ENCODE measurements around the gene ZAP70.
"Not testable (repeated sequence)": the region's sequence is repeated elsewhere in the genome, so short reads cannot be mapped to it uniquely, and the experiment has no call there.

The ZAP70 gene

DNA sequence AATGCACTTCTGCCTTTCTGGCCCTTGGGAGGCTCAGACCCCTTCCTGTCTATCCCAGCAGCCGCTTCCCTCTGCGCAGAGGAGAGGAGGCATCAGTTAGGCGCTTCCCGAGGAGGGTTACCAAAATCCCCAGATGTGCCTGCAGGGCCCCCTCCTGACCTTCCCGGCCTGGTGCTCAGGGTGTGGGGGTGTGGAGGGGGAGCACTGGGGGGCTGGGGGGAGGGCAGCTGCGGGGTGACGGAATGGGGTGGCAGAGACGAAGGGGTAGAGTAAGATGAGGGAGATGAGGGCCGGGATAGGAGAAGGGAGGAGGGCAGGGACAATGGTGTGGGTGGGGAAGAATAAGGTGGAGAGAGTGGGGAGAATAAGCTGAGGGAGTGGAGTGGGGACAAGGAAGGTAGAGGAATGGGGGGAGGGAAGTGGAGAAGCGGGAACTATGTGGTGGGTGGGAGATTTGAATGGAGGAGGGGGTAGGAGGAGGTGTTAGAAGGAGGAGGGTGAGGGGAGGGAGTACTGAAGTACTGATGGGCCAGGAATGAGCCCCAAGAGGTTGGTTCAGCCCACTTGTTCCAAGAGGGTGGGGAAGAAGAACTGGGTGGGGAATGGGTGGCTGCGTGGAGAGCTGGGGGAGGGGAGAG is 6.5 kb upstream of the ZAP70 start:
- no peaks in the 10 kb centered on the region for H3K9me3 ChIP-seq (ENCODE audit: control insufficient read depth in 5 of 5, low read length in 5 of 5)
- H3K4me1 ChIP-seq (ENCODE audit: control insufficient read depth in 5 of 5, insufficient read depth in 5 of 5, low read length in 5 of 5): peaks cover 0 to 3% (median 0%) of the 10 kb centered on the region in 5 donors
- H3K27me3 ChIP-seq (ENCODE audit: control insufficient read depth in 5 of 5, insufficient read depth in 4 of 5, low read length in 5 of 5): peaks cover 2 to 11% (median 3%) of the 10 kb centered on the region in 5 donors
- no peak overlapping the region for H3K4me3 ChIP-seq (ENCODE audit: low read depth in 1 of 5, low read length in 5 of 5)
- no peak overlapping the region for H3K27ac ChIP-seq (ENCODE audit: low read depth, low read length)
- no peak overlapping the region for H3K9ac ChIP-seq (ENCODE audit: low read length in 5 of 5)
- no peaks in the 10 kb centered on the region for H3K36me3 ChIP-seq (ENCODE audit: control insufficient read depth in 5 of 5, insufficient read depth in 5 of 5, low read length in 5 of 5)

- no peak overlapping the region for H3K4me3 ChIP-seq (ENCODE audit: low read depth in 1 of 5, low read length in 5 of 5)
- H3K27me3 ChIP-seq (ENCODE audit: control insufficient read depth in 5 of 5, insufficient read depth in 4 of 5, low read length in 5 of 5): peaks cover 2 to 11% (median 3%) of the 10 kb centered on the region in 5 donors
- peaks cover 0 to 3% (median 0%) of the 10 kb centered on the region in 5 donors for H3K4me1 ChIP-seq (ENCODE audit: control insufficient read depth in 5 of 5, insufficient read depth in 5 of 5, low read length in 5 of 5)
- no peaks in the 10 kb centered on the region for H3K36me3 ChIP-seq (ENCODE audit: control insufficient read depth in 5 of 5, insufficient read depth in 5 of 5, low read length in 5 of 5)
- H3K9ac ChIP-seq (ENCODE audit: low read length in 5 of 5): no peak overlapping the region
- no peaks in the 10 kb centered on the region for H3K9me3 ChIP-seq (ENCODE audit: control insufficient read depth in 5 of 5, low read length in 5 of 5)
- H3K27ac ChIP-seq (ENCODE audit: low read depth, low read length): no peak overlapping the region
Observed at GRCh38 chr2:97707362-97708047, 5.9 kb upstream of the ZAP70 start.

GRCh38 chr2:97708048-97708380 is 5.4 kb upstream of the ZAP70 start:
- Histone ChIP-seq H3K27me3 (ENCODE audit: control insufficient read depth in 5 of 5, insufficient read depth in 4 of 5, low read length in 5 of 5) (peaks cover 2 to 11% (median 3%) of the 10 kb centered on the region in 5 donors), H3K4me3 (ENCODE audit: low read depth in 1 of 5, low read length in 5 of 5) (no peak overlapping the region), H3K36me3 (ENCODE audit: control insufficient read depth in 5 of 5, insufficient read depth in 5 of 5, low read length in 5 of 5) (no peaks in the 10 kb centered on the region), H3K27ac (ENCODE audit: low read depth, low read length) (no peak overlapping the region), H3K9me3 (ENCODE audit: control insufficient read depth in 5 of 5, low read length in 5 of 5) (no peaks in the 10 kb centered on the region), H3K4me1 (ENCODE audit: control insufficient read depth in 5 of 5, insufficient read depth in 5 of 5, low read length in 5 of 5) (peaks cover 0 to 3% (median 0%) of the 10 kb centered on the region in 5 donors), H3K9ac (ENCODE audit: low read length in 5 of 5) (no peak overlapping the region)

GRCh38 chr2:97708608-97709007 is 4.8 kb upstream of the ZAP70 start:
- H3K9me3 ChIP-seq (ENCODE audit: control insufficient read depth in 5 of 5, low read length in 5 of 5): no peaks in the 10 kb centered on the region
- peaks cover 2 to 11% (median 3%) of the 10 kb centered on the region in 5 donors for H3K27me3 ChIP-seq (ENCODE audit: control insufficient read depth in 5 of 5, insufficient read depth in 4 of 5, low read length in 5 of 5)
- no peak overlapping the region for H3K27ac ChIP-seq (ENCODE audit: low read depth, low read length)
- H3K4me1 ChIP-seq (ENCODE audit: control insufficient read depth in 5 of 5, insufficient read depth in 5 of 5, low read length in 5 of 5): peaks cover 0 to 3% (median 0%) of the 10 kb centered on the region in 5 donors
- no peak overlapping the region for H3K4me3 ChIP-seq (ENCODE audit: low read depth in 1 of 5, low read length in 5 of 5)
- no peaks in the 10 kb centered on the region for H3K36me3 ChIP-seq (ENCODE audit: control insufficient read depth in 5 of 5, insufficient read depth in 5 of 5, low read length in 5 of 5)
- H3K9ac ChIP-seq (ENCODE audit: low read length in 5 of 5): no peak overlapping the region

DNA sequence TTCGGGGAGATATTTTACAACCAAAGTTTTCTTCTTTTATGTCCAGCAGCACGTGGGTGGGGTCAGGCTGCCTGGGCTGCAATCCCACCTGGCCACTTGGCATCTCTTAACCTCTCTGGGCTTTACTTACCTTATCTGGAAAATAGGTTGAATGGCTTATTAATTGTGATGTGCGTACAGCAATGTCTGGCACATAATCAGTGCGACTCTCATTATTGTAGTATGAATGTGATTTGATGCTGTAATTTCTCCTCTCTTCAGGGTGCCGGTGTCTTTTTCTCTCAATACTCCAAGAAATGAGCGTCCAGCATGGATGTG is 2.0 kb upstream of the ZAP70 start:
- no peaks in the 10 kb centered on the region for H3K9me3 ChIP-seq (ENCODE audit: control insufficient read depth in 5 of 5, low read length in 5 of 5)
- no peak overlapping the region for H3K4me3 ChIP-seq (ENCODE audit: low read depth in 1 of 5, low read length in 5 of 5)
- no peaks in the 10 kb centered on the region for H3K36me3 ChIP-seq (ENCODE audit: control insufficient read depth in 5 of 5, insufficient read depth in 5 of 5, low read length in 5 of 5)
- no peak overlapping the region for H3K27ac ChIP-seq (ENCODE audit: low read depth, low read length)
- H3K27me3 ChIP-seq (ENCODE audit: control insufficient read depth in 5 of 5, insufficient read depth in 4 of 5, low read length in 5 of 5): peaks cover 2 to 11% (median 3%) of the 10 kb centered on the region in 5 donors
- no peak overlapping the region for H3K9ac ChIP-seq (ENCODE audit: low read length in 5 of 5)
- H3K4me1 ChIP-seq (ENCODE audit: control insufficient read depth in 5 of 5, insufficient read depth in 5 of 5, low read length in 5 of 5): peaks cover 0 to 3% (median 0%) of the 10 kb centered on the region in 5 donors

DNA sequence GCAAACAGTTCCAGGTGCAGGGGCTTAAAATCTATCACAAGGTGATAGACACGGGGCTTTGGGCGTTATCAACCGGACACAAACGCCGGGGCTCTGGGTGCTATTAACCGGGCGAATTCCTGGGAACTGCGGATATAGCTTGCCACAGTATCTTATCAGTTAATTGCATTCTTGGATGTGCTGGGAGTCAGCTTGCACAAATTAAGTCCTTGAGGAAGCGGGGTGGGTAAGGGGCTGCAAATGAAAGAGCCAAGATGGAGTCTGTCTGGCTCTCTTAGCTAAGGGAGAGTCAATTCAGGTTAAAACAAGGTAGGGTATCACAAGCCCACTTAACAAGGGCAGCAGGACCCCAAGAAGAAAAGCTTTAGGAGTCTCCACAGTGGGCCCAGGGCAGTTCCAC is 1.2 kb upstream of the ZAP70 start:
- not testable (repeated sequence) for H3K9me3 ChIP-seq (ENCODE audit: control insufficient read depth in 5 of 5, low read length in 5 of 5); H3K27me3 ChIP-seq (ENCODE audit: control insufficient read depth in 5 of 5, insufficient read depth in 4 of 5, low read length in 5 of 5); H3K36me3 ChIP-seq (ENCODE audit: control insufficient read depth in 5 of 5, insufficient read depth in 5 of 5, low read length in 5 of 5); H3K4me1 ChIP-seq (ENCODE audit: control insufficient read depth in 5 of 5, insufficient read depth in 5 of 5, low read length in 5 of 5); H3K9ac ChIP-seq (ENCODE audit: low read length in 5 of 5); H3K27ac ChIP-seq (ENCODE audit: low read depth, low read length); H3K4me3 ChIP-seq (ENCODE audit: low read depth in 1 of 5, low read length in 5 of 5)

GRCh38 chr2:97712693-97713295 is 582 bp upstream of the ZAP70 start:
- Histone ChIP-seq H3K36me3 (ENCODE audit: control insufficient read depth in 5 of 5, insufficient read depth in 5 of 5, low read length in 5 of 5) (no peaks in the 10 kb centered on the region), H3K4me1 (ENCODE audit: control insufficient read depth in 5 of 5, insufficient read depth in 5 of 5, low read length in 5 of 5) (peaks cover 0 to 3% (median 0%) of the 10 kb centered on the region in 5 donors), H3K9ac (ENCODE audit: low read length in 5 of 5) (peak overlapping the region in 1 of 5 donors; percentile 43), H3K27me3 (ENCODE audit: control insufficient read depth in 5 of 5, insufficient read depth in 4 of 5, low read length in 5 of 5) (peaks cover 0 to 3% (median 3%) of the 10 kb centered on the region in 5 donors), H3K27ac (ENCODE audit: low read depth, low read length) (no peak overlapping the region), H3K4me3 (ENCODE audit: low read depth in 1 of 5, low read length in 5 of 5) (no peak overlapping the region), H3K9me3 (ENCODE audit: control insufficient read depth in 5 of 5, low read length in 5 of 5) (no peaks in the 10 kb centered on the region)

- peak overlapping the region in 1 of 5 donors; percentile 23 for H3K9ac ChIP-seq (ENCODE audit: low read length in 5 of 5)
- peaks cover 0 to 3% (median 0%) of the 10 kb centered on the region in 5 donors for H3K4me1 ChIP-seq (ENCODE audit: control insufficient read depth in 5 of 5, insufficient read depth in 5 of 5, low read length in 5 of 5)
- H3K27me3 ChIP-seq (ENCODE audit: control insufficient read depth in 5 of 5, insufficient read depth in 4 of 5, low read length in 5 of 5): peaks cover 0 to 3% (median 2%) of the 10 kb centered on the region in 5 donors
- H3K4me3 ChIP-seq (ENCODE audit: low read depth in 1 of 5, low read length in 5 of 5): peak overlapping the region in 1 of 5 donors; percentile 29
- no peaks in the 10 kb centered on the region for H3K36me3 ChIP-seq (ENCODE audit: control insufficient read depth in 5 of 5, insufficient read depth in 5 of 5, low read length in 5 of 5)
- no peak overlapping the region for H3K27ac ChIP-seq (ENCODE audit: low read depth, low read length)
- no peaks in the 10 kb centered on the region for H3K9me3 ChIP-seq (ENCODE audit: control insufficient read depth in 5 of 5, low read length in 5 of 5)
Observed at GRCh38 chr2:97714084-97714949, 941 bp downstream of the ZAP70 start.

- H3K9me3 ChIP-seq (ENCODE audit: control insufficient read depth in 5 of 5, low read length in 5 of 5): no peaks in the 10 kb centered on the region
- no peak overlapping the region for H3K4me3 ChIP-seq (ENCODE audit: low read depth in 1 of 5, low read length in 5 of 5)
- no peaks in the 10 kb centered on the region for H3K36me3 ChIP-seq (ENCODE audit: control insufficient read depth in 5 of 5, insufficient read depth in 5 of 5, low read length in 5 of 5)
- H3K9ac ChIP-seq (ENCODE audit: low read length in 5 of 5): no peak overlapping the region
- H3K27ac ChIP-seq (ENCODE audit: low read depth, low read length): no peak overlapping the region
- peaks cover 0 to under 1% (median 0%) of the 10 kb centered on the region in 5 donors for H3K4me1 ChIP-seq (ENCODE audit: control insufficient read depth in 5 of 5, insufficient read depth in 5 of 5, low read length in 5 of 5)
- peaks cover 0 to 3% (median 2%) of the 10 kb centered on the region in 5 donors for H3K27me3 ChIP-seq (ENCODE audit: control insufficient read depth in 5 of 5, insufficient read depth in 4 of 5, low read length in 5 of 5)
Observed at GRCh38 chr2:97714950-97715652, 1.7 kb downstream of the ZAP70 start.

Data from subcutaneous abdominal adipose tissue (tissue), 5 donors.